Heart right ventricle (tissue), 16 donors: ENCODE measurements around the gene LCN1. TPM values are rescaled to one million over a fixed set of nuclear protein-coding genes. Genes with fewer than 3 reads are reported as not detected.
"Not testable (repeated sequence)": the region's sequence is repeated elsewhere in the genome, so short reads cannot be mapped to it uniquely, and the experiment has no call there.

ENCODE experiments used
- ATAC-seq, 8 donors: fragments of 200-7000 bp; cut with Tn5 transposase; one replicate each; pipeline ENCODE4 v1.9.1; 2020; ENCODE audit warnings: mild to moderate bottlenecking in 8 of 8, moderate library complexity in 8 of 8, moderate number of reproducible peaks in 1 of 8
- DNase-seq, 2 donors: peaks; one replicate each; pipeline ENCODE4 v3.0.0-alpha.2; 2020
- H3K27ac ChIP-seq, 10 donors: fragments of 200-600 bp; sonication (generic) in 2 of 10; one replicate each; pipeline versions ENCODE4 v1.5.0 to v1.8.0; 2020 to 2022; ENCODE audit warnings: mild to moderate bottlenecking in 3 of 10
- H3K27me3 ChIP-seq, 7 donors: fragments of 200-600 bp; one replicate each; pipeline ENCODE4 v1.8.0; 2021 to 2022; ENCODE audit warnings: mild to moderate bottlenecking in 2 of 7
- H3K36me3 ChIP-seq, 9 donors: fragments of 200-600 bp; sonication (generic) in 1 of 9; one replicate each; pipeline versions ENCODE4 v1.5.0 to v1.8.0; 2020 to 2022; ENCODE audit warnings: mild to moderate bottlenecking in 2 of 9
- H3K4me1 ChIP-seq, 9 donors: fragments of 200-600 bp; sonication (generic) in 1 of 9; one replicate each; pipeline versions ENCODE4 v1.5.0 to v1.8.0; 2020 to 2022; ENCODE audit warnings: mild to moderate bottlenecking in 4 of 9
- H3K4me3 ChIP-seq, 10 donors: fragments of 200-600 bp; sonication (generic) in 2 of 10; one replicate each; pipeline versions ENCODE4 v1.5.0 to v1.8.0; 2020 to 2022; ENCODE audit warnings: mild to moderate bottlenecking in 7 of 10, moderate library complexity in 2 of 10
- H3K9me3 ChIP-seq, 11 donors: fragments of 200-600 bp in 10 of 11; sonication (generic) in 2 of 11; one replicate each; pipeline versions ENCODE4 v1.5.0 to v1.8.0; 2013 to 2022; ENCODE audit warnings: mild to moderate bottlenecking in 2 of 11, control low read depth in 1 of 11, moderate library complexity in 1 of 11
- CTCF ChIP-seq, 9 donors: fragments of 200-600 bp; sonication (generic) in 2 of 9; IDR thresholded peaks; one replicate each; pipeline versions ENCODE4 v1.5.0 to v1.8.0; 2021 to 2022; ENCODE audit warnings: antibody characterized with exemption in 9 of 9, mild to moderate bottlenecking in 5 of 9, moderate library complexity in 1 of 9
- WGBS, 2 donors: extraction: QIAGEN DNeasy Blood & Tissue Kit; methylation state at CpG; one replicate each; pipeline ENCODE4 v1.1.7; 2013; ENCODE audit warnings: inconsistent platforms in 1 of 2; 5-methylcytosine and 5-hydroxymethylcytosine counted together
- intact Hi-C, 10 donors: fragments of 100-400 bp; cut with DNase I; formaldehyde crosslinking; loops; one replicate each; pipeline versions ENCODE4 v1.11.1 to v1.14.2; 2022
- polyA plus RNA-seq, 2 donors: library from polyadenylated mRNA; stranded (reverse); fragments of 200-250 nt; gene quantifications; one replicate each; pipeline ENCODE4 v1.2.3, GENCODE V29; 2013
- total RNA-seq, 10 donors: library from RNA; stranded (reverse); fragmentation: NEBNext Ultra II Directional in 3 of 10; extraction: Animal tissue kit (Norgen Biotek cat#: 25700) in 3 of 10; gene quantifications; one replicate each; pipeline versions ENCODE4 v1.2.1 to v1.2.4, GENCODE V29; 2021 to 2023
- donor health status: Arrhythmogenic right ventricular cardiomyopathy.
- donor health status: ischemic (EF 13 %, LVEDD 7.1; RV severe dilation, severe dysfunction).
- donor health status: healthy with polysubstance abuse.
- donor health status: DM: no; HTN: yes; CAD: no.
- donor health status: DM: no; HTN: no; CAD: no.
- donor health status: ischemic (EF 25% LVEDD 6.9; RV normal size, moderate dysfunction).
- donor health status: ischemic (EF 25% LVEDD 5.7; RV mildly dilated, moderate dysfunction).
- donor health status: healthy.
- donor health status: DM: yes; HTN: yes; CAD: no.
- donor health status: Ischemic cardiomyopathy.
- donor health status: ischemic (EF 35%, LVEDD 5.7; RV mildly dilated, moderate dysfunction).
- donor health status: nonischemic (EF 11% LVEDD 7.7; RV severe dilation, severe dysfunction).
- donor health status: DM: yes; HTN: yes; CAD: no.
- donor health status: PGD.
- donor health status: ischemic (EF 29% LVEDD 5.4; RV normal size, mild dysfunction).
- donor health status: nonischemic (EF 23%, LVEDD 6.1; RV moderate dilation, normal function).

Gene LCN1
- total and polyA plus RNA-seq, 12 donors: 0.13 to 0.76 (median 0.32) TPM; not detected in 9

DNA sequence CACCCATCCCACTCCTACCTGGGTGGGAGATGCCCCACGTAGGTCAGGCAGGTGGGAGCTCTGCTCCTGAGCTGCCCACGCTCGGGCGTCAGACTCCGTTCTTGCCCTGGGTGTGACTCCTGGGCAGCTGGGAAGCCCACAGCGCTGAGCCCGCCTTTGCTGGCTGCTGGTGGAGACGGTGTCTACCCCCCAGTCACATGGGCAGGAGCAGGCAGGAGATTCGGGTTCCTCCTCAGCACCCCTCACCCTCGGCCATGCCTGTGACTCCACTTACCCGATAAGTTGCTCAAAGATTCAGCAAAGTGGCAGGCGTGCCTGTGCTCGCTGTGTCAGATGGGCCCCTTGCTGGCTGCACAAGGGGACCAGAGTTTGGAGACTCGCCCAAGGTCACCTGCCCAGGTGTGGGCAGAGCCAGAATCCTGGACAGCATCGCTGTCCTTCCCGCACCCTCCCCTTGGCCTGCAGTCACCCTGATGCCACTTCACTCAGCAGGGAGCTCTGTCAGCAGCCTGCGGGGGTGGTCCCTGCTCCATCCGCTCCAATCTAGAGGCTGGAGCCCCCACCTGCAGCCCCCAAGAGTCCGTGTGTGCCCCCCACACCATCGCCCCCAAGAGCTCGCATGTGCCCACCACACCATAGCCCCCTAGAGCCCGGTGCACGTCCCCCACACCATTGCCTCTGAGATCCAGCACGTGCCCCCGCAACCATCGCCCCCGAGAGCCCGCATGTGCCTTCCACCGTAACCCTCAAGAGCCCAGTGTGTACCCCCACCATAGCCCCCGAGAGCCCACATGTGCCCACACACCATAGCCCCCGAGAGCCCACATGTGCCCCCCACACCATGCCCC lies 4.2 kb downstream of the LCN1 start:
- no peak for DNase-seq
- no peak overlapping the region for H3K27ac ChIP-seq
- 83 to 85% methylated on average over 31 of the region's 31 CpGs for WGBS, 2 donors
- H3K27me3 ChIP-seq: peaks cover 0 to 40% (median 23%) of the 10 kb centered on the region in 7 donors
- ATAC-seq: peak in 1 of 8 donors; percentile 18
- H3K36me3 ChIP-seq: no peaks in the 10 kb centered on the region
- no peak overlapping the region for H3K4me3 ChIP-seq
- TF ChIP-seq CTCF (IDR thresholded peaks at IDR 0.05): no peak
- no peaks in the 10 kb centered on the region for H3K4me1 ChIP-seq
- intact Hi-C loops: no loop called here
- peaks cover 0 to 9% (median 0%) of the 10 kb centered on the region in 11 donors for H3K9me3 ChIP-seq

GRCh38 chr9:135526089-135526729 lies 5.0 kb downstream of the LCN1 start:
- DNase-seq (no peak), ATAC-seq (no peak)
- intact Hi-C loops: no loop called here
- H3K36me3 ChIP-seq: no peaks in the 10 kb centered on the region
- 77 to 82% methylated on average over 11 of the region's 11 CpGs for WGBS, 2 donors
- H3K4me3 ChIP-seq: no peak overlapping the region
- H3K4me1 ChIP-seq: no peaks in the 10 kb centered on the region
- H3K27me3 ChIP-seq: peaks cover 0 to 40% (median 23%) of the 10 kb centered on the region in 7 donors
- TF ChIP-seq CTCF (IDR thresholded peaks at IDR 0.05): no peak
- H3K27ac ChIP-seq: no peak overlapping the region
- peaks cover 0 to 9% (median 0%) of the 10 kb centered on the region in 11 donors for H3K9me3 ChIP-seq

- TF ChIP-seq CTCF (IDR thresholded peaks at IDR 0.05): no peak
- no peak overlapping the region for H3K27ac ChIP-seq
- WGBS, 2 donors: 68 to 69% methylated on average over 30 of the region's 30 CpGs
- DNase-seq (no peak), ATAC-seq (peak in 1 of 8 donors; percentile 23)
- no peaks in the 10 kb centered on the region for H3K4me1 ChIP-seq
- peaks cover 0 to 40% (median 23%) of the 10 kb centered on the region in 7 donors for H3K27me3 ChIP-seq
- H3K4me3 ChIP-seq: no peak overlapping the region
- H3K9me3 ChIP-seq: peaks cover 0 to 9% (median 0%) of the 10 kb centered on the region in 11 donors
- intact Hi-C loops: no loop called here
- no peaks in the 10 kb centered on the region for H3K36me3 ChIP-seq
These were observed 5.7 kb downstream of the LCN1 start for GRCh38 chr9:135526730-135527571.

DNA sequence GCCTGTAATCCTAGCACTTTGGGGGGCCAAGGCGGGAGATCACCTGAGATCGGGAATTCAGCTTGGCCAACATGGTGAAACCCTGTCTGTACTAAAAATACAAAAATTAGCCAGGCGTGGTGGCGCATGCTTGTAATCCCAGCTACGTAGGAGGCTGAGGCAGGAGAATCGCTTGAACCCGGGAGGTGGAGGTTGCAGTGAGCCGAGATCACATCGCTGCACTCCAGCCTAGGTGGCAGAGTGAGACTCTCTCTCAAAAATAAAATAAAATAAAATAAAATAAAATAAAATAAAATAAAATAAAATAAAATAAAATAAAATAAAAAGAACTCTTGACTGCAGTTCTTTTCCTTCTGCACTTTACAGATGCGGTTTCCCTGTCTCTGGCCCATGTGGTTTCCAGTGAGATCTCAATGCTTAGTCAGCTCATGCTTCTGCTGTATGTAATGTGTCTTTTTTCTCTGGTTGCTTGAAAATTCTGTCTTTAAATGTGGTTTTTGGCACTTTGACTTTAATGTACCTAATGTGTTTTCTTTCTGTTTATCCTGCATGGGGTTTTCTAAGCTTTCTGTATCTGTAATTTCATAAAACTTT lies 7.7 kb downstream of the LCN1 start:
- intact Hi-C loops, H3K4me3 ChIP-seq, ATAC-seq, DNase-seq, H3K27ac ChIP-seq, H3K9me3 ChIP-seq, H3K4me1 ChIP-seq, H3K36me3 ChIP-seq: not testable (repeated sequence)
- H3K27me3 ChIP-seq: peaks cover 0 to 31% (median 14%) of the 10 kb centered on the region in 7 donors
- 96 to 97% methylated on average over 10 of the region's 10 CpGs for WGBS, 2 donors
